NCI-H526 treated with DMSO at 0.1 percent for 48 hours (cell line): ENCODE results near the gene WWC2.

ENCODE experiments used
- DNase-seq: peaks from one replicate; lab custom pipeline; 2025; lab: John Stamatoyannopoulos, UW

The WWC2 gene

GRCh38 chr4:183329954-183330742, 231.1 kb downstream of the WWC2 start:
- DNase-seq, result no peak

- no peak for DNase-seq
Measured at GRCh38 chr4:183330841-183331240, 231.8 kb downstream of the WWC2 start.

- no peak for DNase-seq
Measured at GRCh38 chr4:183332447-183332846, 233.4 kb downstream of the WWC2 start.

GRCh38 chr4:183333202-183333601, 234.1 kb downstream of the WWC2 start:
- DNase-seq, result no peak

GRCh38 chr4:183333983-183334382, 234.9 kb downstream of the WWC2 start:
- no peak for DNase-seq

- no peak for DNase-seq
Measured at GRCh38 chr4:183335369-183335940, 236.4 kb downstream of the WWC2 start.

- no peak for DNase-seq
Measured at GRCh38 chr4:183337349-183337748, 238.3 kb downstream of the WWC2 start.

GRCh38 chr4:183337833-183338232, 238.8 kb downstream of the WWC2 start:
- no peak for DNase-seq

- DNase-seq, result no peak
Measured at GRCh38 chr4:183342541-183343533, 243.8 kb downstream of the WWC2 start.

- no peak for DNase-seq
Measured at GRCh38 chr4:183343730-183344129, 244.7 kb downstream of the WWC2 start.

- no peak for DNase-seq
Measured at GRCh38 chr4:183344523-183345255, 245.6 kb downstream of the WWC2 start.

- DNase-seq, result no peak
Measured at GRCh38 chr4:183345261-183345660, 246.2 kb downstream of the WWC2 start.

GRCh38 chr4:183347146-183347545, 248.1 kb downstream of the WWC2 start:
- no peak for DNase-seq

- no peak for DNase-seq
Measured at GRCh38 chr4:183347566-183347965, 248.5 kb downstream of the WWC2 start.

GRCh38 chr4:183348136-183348535, 249.1 kb downstream of the WWC2 start:
- DNase-seq, result no peak

GRCh38 chr4:183348706-183349659, 249.9 kb downstream of the WWC2 start:
- no peak for DNase-seq

GRCh38 chr4:183349673-183350072, 250.6 kb downstream of the WWC2 start:
- DNase-seq, result no peak

- DNase-seq, result no peak
Measured at GRCh38 chr4:183350317-183351071, 251.4 kb downstream of the WWC2 start.

- no peak for DNase-seq
Measured at GRCh38 chr4:183352546-183352945, 253.5 kb downstream of the WWC2 start.

GRCh38 chr4:183353557-183353956, 254.5 kb downstream of the WWC2 start:
- DNase-seq, result no peak
